ENCODE results near the gene TMPRSS12. TPM values are rescaled to one million over a fixed set of nuclear protein-coding genes. Genes with fewer than 3 reads are reported as not detected.

Gene TMPRSS12
- polyA plus RNA-seq, 1 experiment, result not detected

DNA sequence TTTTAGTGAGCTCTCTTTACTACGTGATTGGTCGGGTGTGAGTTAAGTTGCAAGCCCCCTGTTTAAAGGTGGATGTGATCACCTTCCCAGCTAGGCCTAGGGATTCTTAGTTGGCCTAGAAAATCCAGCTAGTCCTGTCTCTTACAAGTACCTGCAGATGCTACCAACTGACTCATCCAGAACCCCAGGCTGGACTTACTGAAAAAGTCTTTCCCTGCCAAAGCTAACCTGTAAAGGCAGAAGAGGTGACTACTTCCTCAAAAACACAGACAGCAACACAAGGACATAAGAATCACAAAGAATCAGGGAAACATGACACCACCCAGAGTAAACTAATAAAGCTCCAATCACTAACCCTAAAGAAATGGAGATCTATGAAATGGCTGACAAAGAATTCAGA is 70.5 kb downstream of the TMPRSS12 start:
- no peak for DNase-seq (ENCODE audit: low read depth, low spot score)
- no peak overlapping the region for H3K4me3 ChIP-seq (ENCODE audit: low read depth, low read length)
- H3K27me3 ChIP-seq (ENCODE audit: control insufficient read depth, insufficient read depth, low read length), result peaks cover 2% of the 10 kb centered on the region
- H3K27ac ChIP-seq (ENCODE audit: low read depth, low read length), result no peak overlapping the region
- H3K9me3 ChIP-seq (ENCODE audit: control insufficient read depth, insufficient read depth, low read length), result peaks cover 48% of the 10 kb centered on the region
- ChIA-PET POLR2A (no interaction called here), CTCF (no interaction called here)
- no peak for TF ChIP-seq CTCF (IDR thresholded peaks at IDR 0.05; ENCODE audit: low read depth, low read length)

- DNase-seq (ENCODE audit: low read depth, low spot score), result no peak
- ChIA-PET CTCF (no interaction called here), POLR2A (no interaction called here)
- Histone ChIP-seq H3K9me3 (ENCODE audit: control insufficient read depth, insufficient read depth, low read length) (peaks cover 48% of the 10 kb centered on the region), H3K27ac (ENCODE audit: low read depth, low read length) (no peak overlapping the region), H3K4me3 (ENCODE audit: low read depth, low read length) (no peak overlapping the region), H3K27me3 (ENCODE audit: control insufficient read depth, insufficient read depth, low read length) (peaks cover 2% of the 10 kb centered on the region)
- TF ChIP-seq CTCF (IDR thresholded peaks at IDR 0.05; ENCODE audit: low read depth, low read length), result no peak
These were observed 72.3 kb downstream of the TMPRSS12 start for GRCh38 chr12:50914872-50915484.

- no peak for DNase-seq (ENCODE audit: low read depth, low spot score)
- H3K4me3 ChIP-seq (ENCODE audit: low read depth, low read length), result no peak overlapping the region
- TF ChIP-seq CTCF (IDR thresholded peaks at IDR 0.05; ENCODE audit: low read depth, low read length), result no peak
- CTCF ChIA-PET, result no interaction called here
- POLR2A ChIA-PET, result no interaction called here
- H3K27me3 ChIP-seq (ENCODE audit: control insufficient read depth, insufficient read depth, low read length), result no peaks in the 10 kb centered on the region
- H3K9me3 ChIP-seq (ENCODE audit: control insufficient read depth, insufficient read depth, low read length), result peaks cover 45% of the 10 kb centered on the region
- no peak overlapping the region for H3K27ac ChIP-seq (ENCODE audit: low read depth, low read length)
These were observed 73.6 kb downstream of the TMPRSS12 start for GRCh38 chr12:50916292-50916691.

DNA sequence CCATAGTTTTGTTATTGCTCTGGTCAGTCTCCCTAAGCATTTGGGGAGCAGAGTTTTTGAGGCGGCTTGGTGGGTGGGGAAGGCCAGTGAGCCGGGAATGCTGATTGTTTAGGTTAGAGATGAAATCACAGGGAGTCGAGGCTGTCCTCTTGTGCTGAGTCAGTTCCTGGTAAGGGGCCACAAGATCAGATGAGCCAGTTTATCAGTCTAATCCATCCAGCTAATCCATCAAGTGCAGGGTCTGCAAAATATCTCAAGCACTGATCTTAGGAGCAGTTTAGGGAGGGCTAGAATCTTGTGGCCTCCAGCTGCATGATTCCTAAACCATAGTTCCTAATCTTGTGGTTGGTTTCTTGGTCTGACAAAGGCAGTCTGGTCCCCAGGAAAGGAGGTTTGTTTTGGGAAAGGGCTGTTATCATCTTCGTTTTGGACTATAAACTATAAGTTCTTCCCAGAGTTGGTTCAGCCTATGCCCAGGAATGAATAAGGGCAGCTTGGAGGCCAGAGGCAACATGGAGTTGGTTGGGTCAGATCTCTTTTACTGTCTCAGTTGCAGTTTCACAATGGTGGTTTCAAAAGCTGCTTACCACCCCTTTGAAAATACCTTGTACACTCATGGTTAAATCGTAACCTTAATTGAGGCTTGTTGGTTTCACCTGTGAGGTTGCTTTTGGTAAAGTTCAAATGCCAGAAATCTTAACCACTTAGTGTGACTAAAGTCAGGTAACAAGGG is 76.0 kb downstream of the TMPRSS12 start:
- ChIA-PET POLR2A (no interaction called here), CTCF (no interaction called here)
- Histone ChIP-seq H3K9me3 (ENCODE audit: control insufficient read depth, insufficient read depth, low read length) (peaks cover 27% of the 10 kb centered on the region), H3K27me3 (ENCODE audit: control insufficient read depth, insufficient read depth, low read length) (no peaks in the 10 kb centered on the region), H3K27ac (ENCODE audit: low read depth, low read length) (no peak overlapping the region), H3K4me3 (ENCODE audit: low read depth, low read length) (no peak overlapping the region)
- peak; percentile 15 for DNase-seq (ENCODE audit: low read depth, low spot score)
- TF ChIP-seq CTCF (IDR thresholded peaks at IDR 0.05; ENCODE audit: low read depth, low read length), result no peak

DNA sequence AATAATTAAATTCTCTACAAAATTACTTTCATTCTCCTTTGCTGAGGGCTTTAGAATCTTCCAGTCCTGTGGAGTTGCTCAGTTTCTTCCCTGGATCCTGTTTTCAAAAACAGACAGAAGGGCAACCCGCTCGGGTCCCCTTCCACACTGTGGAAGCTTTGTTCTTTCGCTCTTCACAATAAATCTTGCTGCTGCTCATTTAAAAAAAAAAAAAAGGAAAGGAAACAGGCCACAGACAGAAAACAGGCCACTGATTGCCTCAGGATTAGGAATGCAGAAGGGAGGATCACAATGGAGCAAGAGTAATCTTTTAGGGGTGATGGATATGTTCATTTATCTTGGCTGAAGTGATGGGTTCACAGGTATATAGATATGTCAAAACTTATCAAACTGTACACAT is 80.1 kb downstream of the TMPRSS12 start:
- peaks cover 1% of the 10 kb centered on the region; the same call in 1 of the 2 replicates for H3K9me3 ChIP-seq (ENCODE audit: control insufficient read depth, insufficient read depth, low read length)
- no peak overlapping the region for H3K4me3 ChIP-seq (ENCODE audit: low read depth, low read length)
- CTCF ChIA-PET, result interaction anchor here (0.6 to 3.7 kb wide), 3 partner anchors 11 to 158 kb away, joined by 3 to 17 read pairs (median 5); no protein-coding TSS in a partner anchor
- no peak overlapping the region for H3K27ac ChIP-seq (ENCODE audit: low read depth, low read length)
- POLR2A ChIA-PET, result interaction anchor here (0.7 kb wide), 2 partner anchors 56 to 106 kb away, joined by 3 to 5 read pairs; no protein-coding TSS in a partner anchor
- no peak for TF ChIP-seq CTCF (IDR thresholded peaks at IDR 0.05; ENCODE audit: low read depth, low read length)
- DNase-seq (ENCODE audit: low read depth, low spot score), result no peak
- no peaks in the 10 kb centered on the region for H3K27me3 ChIP-seq (ENCODE audit: control insufficient read depth, insufficient read depth, low read length)
